ENCODE data around the gene MAPK11.

Gene MAPK11

GRCh38 chr22:50260434-50260800 is 9.8 kb downstream of the MAPK11 start:
- DNase-seq: no peak

GRCh38 chr22:50259302-50259701 is 10.9 kb downstream of the MAPK11 start:
- no peak for DNase-seq

GRCh38 chr22:50258361-50259292 is 11.6 kb downstream of the MAPK11 start:
- DNase-seq: no peak

- no peak for DNase-seq
Measured at GRCh38 chr22:50257451-50258360, 12.5 kb downstream of the MAPK11 start.

- DNase-seq: no peak
Measured at GRCh38 chr22:50257041-50257440, 13.1 kb downstream of the MAPK11 start.

- DNase-seq: no peak
Measured at GRCh38 chr22:50256258-50256862, 13.8 kb downstream of the MAPK11 start.

- DNase-seq: no peak
Measured at GRCh38 chr22:50255607-50256006, 14.6 kb downstream of the MAPK11 start.

- no peak for DNase-seq
Measured at GRCh38 chr22:50255099-50255498, 15.1 kb downstream of the MAPK11 start.

GRCh38 chr22:50253941-50254340 is 16.2 kb downstream of the MAPK11 start:
- no peak for DNase-seq

- no peak for DNase-seq
Measured at GRCh38 chr22:50253046-50253915, 16.9 kb downstream of the MAPK11 start.

GRCh38 chr22:50252082-50253045 is 17.8 kb downstream of the MAPK11 start:
- DNase-seq: peak; percentile 63

GRCh38 chr22:50251477-50252081 is 18.6 kb downstream of the MAPK11 start:
- no peak for DNase-seq

- DNase-seq: peak; percentile 68
Measured at GRCh38 chr22:50250555-50251476, 19.4 kb downstream of the MAPK11 start, which contains the start of gene HDAC10. HDAC10 (minus strand) TSS chr22:50251265; CDS start chr22:50251032, 233 bp downstream.

- no peak for DNase-seq
Measured at GRCh38 chr22:50250249-50250554, 20.0 kb downstream of the MAPK11 start.

GRCh38 chr22:50249341-50250248 is 20.6 kb downstream of the MAPK11 start:
- no peak for DNase-seq

GRCh38 chr22:50248196-50249081 is 21.7 kb downstream of the MAPK11 start:
- no peak for DNase-seq

- DNase-seq: no peak
Measured at GRCh38 chr22:50247748-50248147, 22.4 kb downstream of the MAPK11 start.
